Measurements from ENCODE around the gene FUZ.

Gene FUZ, protein sequence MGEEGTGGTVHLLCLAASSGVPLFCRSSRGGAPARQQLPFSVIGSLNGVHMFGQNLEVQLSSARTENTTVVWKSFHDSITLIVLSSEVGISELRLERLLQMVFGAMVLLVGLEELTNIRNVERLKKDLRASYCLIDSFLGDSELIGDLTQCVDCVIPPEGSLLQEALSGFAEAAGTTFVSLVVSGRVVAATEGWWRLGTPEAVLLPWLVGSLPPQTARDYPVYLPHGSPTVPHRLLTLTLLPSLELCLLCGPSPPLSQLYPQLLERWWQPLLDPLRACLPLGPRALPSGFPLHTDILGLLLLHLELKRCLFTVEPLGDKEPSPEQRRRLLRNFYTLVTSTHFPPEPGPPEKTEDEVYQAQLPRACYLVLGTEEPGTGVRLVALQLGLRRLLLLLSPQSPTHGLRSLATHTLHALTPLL

DNA sequence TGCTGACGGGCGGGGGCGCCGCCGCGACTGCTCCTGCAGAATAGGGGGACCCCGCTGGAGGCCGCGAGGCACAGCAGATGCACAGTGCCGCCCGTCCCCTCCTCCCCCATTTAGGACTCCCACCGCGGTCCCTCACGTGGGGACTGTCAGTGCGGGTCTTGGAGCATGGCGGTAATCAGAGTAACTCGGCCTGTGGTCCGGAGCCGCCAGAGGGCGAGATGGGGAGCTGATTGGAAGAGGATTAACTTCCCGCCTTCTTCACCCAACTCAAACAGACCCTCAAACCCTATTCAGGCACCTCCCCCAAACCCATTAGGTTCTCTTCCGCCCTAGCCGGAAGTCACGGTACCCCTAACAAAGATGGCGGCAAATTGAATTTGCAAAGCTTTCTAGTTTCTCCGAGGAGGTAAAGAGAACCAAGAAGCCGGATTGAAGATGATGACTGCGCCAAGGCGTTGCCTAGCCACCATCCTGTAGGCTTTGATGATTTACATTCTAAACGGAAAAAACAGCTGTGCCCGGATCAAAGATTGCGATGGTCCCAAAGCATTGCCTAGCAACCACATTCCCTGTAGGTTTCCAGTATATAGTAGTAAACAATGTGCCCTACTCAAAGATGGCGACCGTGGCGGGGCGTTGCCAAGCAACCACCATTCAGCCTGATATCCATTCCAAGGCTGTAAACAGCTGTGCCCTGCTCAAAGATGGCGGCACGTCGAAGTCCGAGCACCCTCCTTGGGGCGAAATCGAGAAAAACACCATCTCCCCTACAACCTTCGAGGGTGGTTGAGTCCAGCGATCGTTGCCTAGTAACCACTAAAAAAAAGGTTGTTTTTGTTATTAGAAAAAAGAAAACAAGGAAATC is at the start of gene FUZ:
TSS of gene FUZ (minus strand) at position 296 of the 865 bp plus-strand sequence. CDS start at position 110, 186 bp downstream.
- no peaks in the 10 kb centered on the region for H3K9me3 ChIP-seq (ENCODE audit: control insufficient read depth in 2 of 2, low read length in 2 of 2)
- H3K36me3 ChIP-seq (ENCODE audit: control insufficient read depth in 2 of 2, insufficient read depth in 2 of 2, low read length in 2 of 2) = no peaks in the 10 kb centered on the region
- peaks cover 24% of the 10 kb centered on the region for H3K4me1 ChIP-seq (ENCODE audit: control insufficient read depth, insufficient read depth, low read length)
- peak within 1 kb of the TSS; percentile 93 to 97 for H3K4me3 ChIP-seq (ENCODE audit: low read length in 2 of 2)
- H3K9ac ChIP-seq (ENCODE audit: low read length in 2 of 2) = peak within 1 kb of the TSS; percentile 80 to 95
- peak within 1 kb of the TSS; percentile 86 for H3K27ac ChIP-seq (ENCODE audit: low read length)
- H3K27me3 ChIP-seq (ENCODE audit: control insufficient read depth in 1 of 2, insufficient read depth in 2 of 2, low read length in 2 of 2) = no peaks in the 10 kb centered on the region

DNA sequence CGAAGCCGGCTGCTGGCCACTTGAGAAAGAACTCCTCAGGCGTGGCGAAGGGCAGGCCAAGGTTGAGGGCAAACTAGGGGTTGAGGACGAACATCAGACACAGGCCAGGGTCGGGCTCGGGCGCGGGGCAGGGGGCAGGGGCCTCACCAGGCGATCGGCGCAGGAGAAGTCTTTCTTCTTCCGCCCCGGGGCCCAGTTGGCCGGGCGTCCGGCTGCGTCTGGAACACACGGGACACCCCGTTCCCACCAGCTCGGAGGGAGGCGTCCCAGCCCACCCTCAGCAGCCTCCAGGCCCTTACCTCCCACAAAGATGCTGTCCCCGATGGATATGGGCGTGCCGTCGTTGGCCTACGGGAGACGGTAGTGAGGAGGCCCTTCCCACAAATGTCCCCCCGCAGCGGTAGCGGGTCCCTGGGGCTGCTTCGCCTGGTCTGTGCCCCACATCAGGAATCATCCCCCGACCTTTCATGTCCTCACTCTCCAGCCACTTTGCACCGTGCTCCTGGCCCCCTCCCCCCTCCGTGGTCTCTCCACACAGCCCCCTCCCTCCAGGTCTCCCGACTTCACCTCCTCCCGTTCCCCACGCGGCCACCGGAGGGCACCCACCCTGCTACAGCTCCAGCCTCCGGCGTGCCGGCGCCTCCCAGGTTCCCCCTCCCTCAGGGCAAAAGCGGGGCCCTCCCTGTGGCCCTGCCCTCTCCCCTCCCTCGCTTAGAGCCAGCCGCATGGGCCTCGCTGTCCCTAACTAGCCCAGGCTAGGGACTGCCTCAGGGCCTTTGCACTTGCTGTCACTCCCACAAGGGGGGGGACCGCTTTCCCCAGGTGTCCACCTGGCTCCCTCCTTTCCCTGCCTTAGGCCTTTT is 49.5 kb upstream of the FUZ start:
- H3K4me3 ChIP-seq (ENCODE audit: low read length in 2 of 2) = no peak overlapping the region
- peaks cover 13 to 28% of the 10 kb centered on the region in 2 donors for H3K36me3 ChIP-seq (ENCODE audit: control insufficient read depth in 2 of 2, insufficient read depth in 2 of 2, low read length in 2 of 2)
- H3K27me3 ChIP-seq (ENCODE audit: control insufficient read depth in 1 of 2, insufficient read depth in 2 of 2, low read length in 2 of 2) = no peaks in the 10 kb centered on the region
- no peak overlapping the region for H3K9ac ChIP-seq (ENCODE audit: low read length in 2 of 2)
- no peaks in the 10 kb centered on the region for H3K9me3 ChIP-seq (ENCODE audit: control insufficient read depth in 2 of 2, low read length in 2 of 2)
- H3K4me1 ChIP-seq (ENCODE audit: control insufficient read depth, insufficient read depth, low read length) = peaks cover 22% of the 10 kb centered on the region
- no peak overlapping the region for H3K27ac ChIP-seq (ENCODE audit: low read length)

DNA sequence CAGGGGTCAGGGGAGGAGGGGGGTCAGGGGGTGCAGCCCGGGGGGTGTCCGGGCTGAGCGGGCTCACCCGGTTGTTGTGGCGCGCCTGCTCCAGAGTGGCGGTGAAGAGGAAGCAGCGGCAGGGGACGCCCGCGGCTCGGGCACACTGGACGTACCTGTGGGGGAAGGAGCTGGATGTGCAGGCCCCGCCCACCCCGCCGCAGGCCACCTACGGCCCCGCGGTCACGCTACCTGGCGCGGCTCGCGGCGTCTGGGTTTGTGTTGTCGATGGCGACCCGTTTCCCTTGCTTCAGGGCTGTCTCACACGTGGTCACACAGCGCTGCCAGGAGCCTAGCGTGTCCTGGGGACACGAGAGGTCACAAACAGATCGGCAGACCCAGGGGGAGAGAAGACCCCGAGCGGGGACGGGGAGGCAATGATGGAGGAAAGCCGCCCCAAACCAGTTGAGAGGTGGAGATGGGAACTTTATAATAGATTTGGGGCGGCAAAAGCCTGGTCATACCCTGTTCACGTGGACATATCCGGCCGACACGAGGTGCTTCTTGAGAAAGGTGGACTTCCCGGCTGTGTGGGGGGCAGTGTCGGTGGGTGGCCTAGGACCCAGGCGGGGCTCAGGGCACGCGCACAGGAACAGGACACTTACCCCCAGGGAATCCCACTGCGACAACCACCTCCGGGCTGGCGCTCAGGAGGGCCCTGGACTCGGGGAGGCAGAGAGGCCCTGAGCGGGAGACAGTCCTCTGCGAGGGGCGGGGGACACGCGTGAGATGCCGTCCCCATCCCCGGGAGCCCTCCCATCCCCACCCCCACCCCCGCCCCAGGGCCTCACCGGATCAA is 48.7 kb upstream of the FUZ start:
- Histone ChIP-seq H3K9ac (ENCODE audit: low read length in 2 of 2) (no peak overlapping the region), H3K4me1 (ENCODE audit: control insufficient read depth, insufficient read depth, low read length) (peaks cover 17% of the 10 kb centered on the region), H3K27me3 (ENCODE audit: control insufficient read depth in 1 of 2, insufficient read depth in 2 of 2, low read length in 2 of 2) (no peaks in the 10 kb centered on the region), H3K4me3 (ENCODE audit: low read length in 2 of 2) (no peak overlapping the region), H3K9me3 (ENCODE audit: control insufficient read depth in 2 of 2, low read length in 2 of 2) (no peaks in the 10 kb centered on the region), H3K27ac (ENCODE audit: low read length) (no peak overlapping the region), H3K36me3 (ENCODE audit: control insufficient read depth in 2 of 2, insufficient read depth in 2 of 2, low read length in 2 of 2) (peaks cover 22 to 31% of the 10 kb centered on the region in 2 donors)

DNA sequence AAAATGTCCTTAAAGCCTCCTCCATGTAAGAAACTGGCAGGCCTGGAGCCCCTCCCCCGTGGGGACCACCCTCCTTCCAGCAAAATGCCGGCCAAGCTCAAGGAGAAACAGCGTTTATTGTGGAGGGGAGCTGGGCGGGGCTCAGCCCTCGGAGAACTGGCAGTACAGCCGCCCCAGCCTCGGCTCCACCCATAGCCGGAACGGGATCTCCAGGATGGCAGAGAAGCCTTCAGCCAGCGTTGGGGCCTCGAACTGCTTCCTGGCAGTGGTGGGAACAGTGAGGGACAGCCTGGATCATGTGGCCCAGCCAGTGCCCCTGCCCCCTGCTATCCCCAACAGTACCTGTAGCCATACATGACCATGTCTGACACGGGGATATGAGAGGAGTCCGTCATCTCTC is 48.0 kb upstream of the FUZ start:
- Histone ChIP-seq H3K4me1 (ENCODE audit: control insufficient read depth, insufficient read depth, low read length) (peaks cover 10% of the 10 kb centered on the region), H3K27ac (ENCODE audit: low read length) (peak overlapping the region; percentile 24), H3K27me3 (ENCODE audit: control insufficient read depth in 1 of 2, insufficient read depth in 2 of 2, low read length in 2 of 2) (no peaks in the 10 kb centered on the region), H3K4me3 (ENCODE audit: low read length in 2 of 2) (no peak overlapping the region), H3K36me3 (ENCODE audit: control insufficient read depth in 2 of 2, insufficient read depth in 2 of 2, low read length in 2 of 2) (peaks cover 23 to 34% of the 10 kb centered on the region in 2 donors), H3K9ac (ENCODE audit: low read length in 2 of 2) (no peak overlapping the region), H3K9me3 (ENCODE audit: control insufficient read depth in 2 of 2, low read length in 2 of 2) (no peaks in the 10 kb centered on the region)

DNA sequence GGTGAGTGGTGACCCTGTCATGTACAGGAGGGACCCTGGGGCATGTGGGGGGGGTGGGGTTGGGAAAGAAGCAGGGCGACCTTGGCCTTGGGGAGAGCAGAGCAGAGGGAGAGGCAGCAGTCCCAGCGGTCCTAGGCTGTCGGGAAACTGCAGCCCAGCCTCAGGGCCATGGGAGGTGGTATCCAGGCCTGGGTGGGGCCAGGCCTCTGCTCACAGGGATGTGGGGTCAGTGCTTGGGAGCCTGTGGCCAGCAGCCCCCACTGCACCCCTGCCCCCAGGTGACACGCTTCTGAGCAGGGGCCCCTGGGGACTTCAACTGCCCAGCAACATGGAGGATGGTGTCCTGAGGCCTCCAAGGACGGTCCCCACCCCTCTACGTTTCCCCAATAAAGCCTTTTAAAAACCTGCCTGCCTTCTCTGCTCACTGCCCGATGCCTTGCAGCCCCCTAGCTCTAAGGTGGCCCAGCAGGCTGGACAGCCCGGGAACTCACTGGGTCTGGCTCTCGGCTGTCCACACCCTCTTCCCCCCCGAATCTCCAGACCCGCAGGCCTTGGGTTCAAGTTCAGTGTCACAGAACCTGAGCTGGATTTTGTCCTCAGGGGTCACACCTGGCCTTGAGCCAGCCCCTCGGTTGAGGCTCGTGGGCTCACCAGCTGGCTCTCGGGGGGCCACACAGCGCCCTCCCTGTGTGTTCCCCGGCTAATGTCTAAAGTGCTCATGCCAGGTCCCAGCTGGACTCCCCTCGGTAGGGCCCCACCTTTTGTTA is 47.4 kb upstream of the FUZ start:
- Histone ChIP-seq H3K36me3 (ENCODE audit: control insufficient read depth in 2 of 2, insufficient read depth in 2 of 2, low read length in 2 of 2) (peaks cover 23 to 36% of the 10 kb centered on the region in 2 donors), H3K27ac (ENCODE audit: low read length) (peak overlapping the region; percentile 24)

DNA sequence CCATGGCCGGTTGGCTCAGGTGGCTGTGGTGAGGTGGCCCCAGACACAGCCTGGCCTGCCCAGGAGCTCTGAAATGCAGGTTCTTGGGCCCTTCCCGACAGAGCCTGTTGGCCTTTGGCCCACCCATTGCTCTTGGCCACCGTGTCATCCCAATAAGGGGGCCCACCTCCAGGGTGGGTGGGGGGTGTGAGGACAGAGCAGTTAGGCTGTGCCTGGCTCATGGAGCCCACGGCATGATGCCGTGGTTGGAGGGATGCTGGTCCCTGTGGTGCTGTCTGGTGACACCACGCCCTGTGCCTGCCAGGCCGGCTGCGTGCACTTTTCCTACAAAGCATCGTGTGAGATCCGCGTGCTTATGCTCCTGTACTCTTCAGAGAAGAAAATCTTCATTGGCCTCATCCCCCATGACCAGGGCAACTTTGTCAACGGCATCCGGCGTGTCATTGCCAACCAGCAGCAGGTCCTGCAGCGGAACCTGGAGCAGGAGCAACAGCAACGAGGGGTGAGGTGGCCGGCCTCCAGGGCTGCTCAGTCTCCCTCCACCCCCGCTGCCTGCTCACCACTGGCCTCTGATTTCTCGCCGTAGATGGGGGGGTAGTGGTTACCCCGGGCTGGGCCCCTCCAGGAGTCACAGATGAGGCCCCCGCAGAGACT is 46.7 kb upstream of the FUZ start:
- Histone ChIP-seq H3K36me3 (ENCODE audit: control insufficient read depth in 2 of 2, insufficient read depth in 2 of 2, low read length in 2 of 2) (peaks cover 23 to 41% of the 10 kb centered on the region in 2 donors), H3K27me3 (ENCODE audit: control insufficient read depth in 1 of 2, insufficient read depth in 2 of 2, low read length in 2 of 2) (no peaks in the 10 kb centered on the region), H3K9ac (ENCODE audit: low read length in 2 of 2) (no peak overlapping the region), H3K9me3 (ENCODE audit: control insufficient read depth in 2 of 2, low read length in 2 of 2) (no peaks in the 10 kb centered on the region), H3K4me1 (ENCODE audit: control insufficient read depth, insufficient read depth, low read length) (no peaks in the 10 kb centered on the region), H3K4me3 (ENCODE audit: low read length in 2 of 2) (no peak overlapping the region), H3K27ac (ENCODE audit: low read length) (no peak overlapping the region)

More for the DNA sequence above, 47.4 kb upstream of the FUZ start:
- Histone ChIP-seq H3K9ac (ENCODE audit: low read length in 2 of 2) (no peak overlapping the region), H3K27me3 (ENCODE audit: control insufficient read depth in 1 of 2, insufficient read depth in 2 of 2, low read length in 2 of 2) (no peaks in the 10 kb centered on the region), H3K4me1 (ENCODE audit: control insufficient read depth, insufficient read depth, low read length) (peaks cover 5% of the 10 kb centered on the region), H3K9me3 (ENCODE audit: control insufficient read depth in 2 of 2, low read length in 2 of 2) (no peaks in the 10 kb centered on the region), H3K4me3 (ENCODE audit: low read length in 2 of 2) (no peak overlapping the region)

DNA sequence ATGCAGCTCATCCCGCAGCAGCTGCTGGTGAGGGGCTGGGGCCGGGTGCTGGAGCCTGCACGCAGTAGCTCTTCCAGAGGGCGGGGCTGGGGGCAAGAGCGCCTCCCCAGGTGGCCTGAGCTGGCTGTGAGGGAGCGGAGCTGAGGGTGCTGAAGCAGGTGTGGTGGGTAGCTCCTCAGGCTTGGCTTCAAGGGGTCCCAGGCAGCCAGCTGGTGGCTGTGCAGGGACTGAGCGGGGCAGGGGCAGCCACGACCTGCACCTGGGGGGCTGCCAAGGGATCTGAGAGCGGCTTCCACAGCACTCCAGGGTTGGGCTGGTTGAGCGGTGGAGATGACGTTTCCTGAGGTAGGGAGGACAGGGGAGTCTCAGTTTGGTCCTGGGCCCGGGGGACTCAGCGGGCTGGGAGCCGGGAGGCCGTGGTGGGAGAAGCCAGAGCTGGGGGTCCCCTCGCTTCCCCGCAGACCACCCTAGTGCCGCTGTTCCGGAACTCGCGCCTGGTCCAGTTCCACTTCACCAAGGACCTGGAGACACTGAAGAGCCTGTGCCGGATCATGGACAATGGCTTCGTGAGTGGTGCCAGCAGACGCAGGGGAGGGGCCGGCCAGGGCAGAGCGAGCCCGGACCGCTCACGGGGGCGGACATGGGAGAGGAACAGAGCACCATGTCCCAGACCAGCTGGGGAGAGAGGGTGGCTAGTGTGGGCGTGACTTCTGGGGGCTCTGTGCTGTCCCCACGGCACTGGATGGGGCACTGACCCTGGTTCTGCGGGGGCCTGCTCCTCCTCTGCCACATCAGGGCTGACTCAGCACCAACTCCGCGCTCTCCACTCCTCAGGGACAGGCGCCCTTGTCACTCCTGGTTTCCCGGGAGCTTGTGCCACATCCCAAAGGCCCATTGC is 45.2 kb upstream of the FUZ start:
- H3K9me3 ChIP-seq (ENCODE audit: control insufficient read depth in 2 of 2, low read length in 2 of 2) = no peaks in the 10 kb centered on the region
- H3K9ac ChIP-seq (ENCODE audit: low read length in 2 of 2) = no peak overlapping the region
- no peak overlapping the region for H3K4me3 ChIP-seq (ENCODE audit: low read length in 2 of 2)
- H3K27me3 ChIP-seq (ENCODE audit: control insufficient read depth in 1 of 2, insufficient read depth in 2 of 2, low read length in 2 of 2) = no peaks in the 10 kb centered on the region
- H3K27ac ChIP-seq (ENCODE audit: low read length) = no peak overlapping the region
- H3K36me3 ChIP-seq (ENCODE audit: control insufficient read depth in 2 of 2, insufficient read depth in 2 of 2, low read length in 2 of 2) = peaks cover 16 to 30% of the 10 kb centered on the region in 2 donors
- H3K4me1 ChIP-seq (ENCODE audit: control insufficient read depth, insufficient read depth, low read length) = peaks cover 7% of the 10 kb centered on the region

DNA sequence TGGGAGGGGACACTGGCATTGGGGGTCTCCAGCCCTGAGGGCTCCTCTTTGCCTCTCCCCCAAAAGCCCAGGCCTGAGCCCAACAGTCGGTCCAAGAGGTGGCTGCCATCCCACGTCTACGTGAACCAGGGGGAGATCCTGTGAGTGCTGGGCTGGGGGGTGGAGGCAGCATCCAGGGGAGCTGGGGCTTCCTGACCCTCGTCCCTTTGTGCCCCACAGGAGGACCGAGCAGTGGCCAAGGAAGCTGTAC is 44.7 kb upstream of the FUZ start:
- Histone ChIP-seq H3K36me3 (ENCODE audit: control insufficient read depth in 2 of 2, insufficient read depth in 2 of 2, low read length in 2 of 2) (peaks cover 16 to 28% of the 10 kb centered on the region in 2 donors), H3K4me1 (ENCODE audit: control insufficient read depth, insufficient read depth, low read length) (peaks cover 12% of the 10 kb centered on the region), H3K27ac (ENCODE audit: low read length) (no peak overlapping the region)

More for the DNA sequence above, 44.7 kb upstream of the FUZ start:
- Histone ChIP-seq H3K9me3 (ENCODE audit: control insufficient read depth in 2 of 2, low read length in 2 of 2) (no peaks in the 10 kb centered on the region), H3K27me3 (ENCODE audit: control insufficient read depth in 1 of 2, insufficient read depth in 2 of 2, low read length in 2 of 2) (no peaks in the 10 kb centered on the region), H3K4me3 (ENCODE audit: low read length in 2 of 2) (no peak overlapping the region), H3K9ac (ENCODE audit: low read length in 2 of 2) (no peak overlapping the region)
